BLaER1 (cell line): Measurements from ENCODE around the gene MATCAP1.
A peak's percentile ranks its signal among the peaks of the same experiment; 100 is the strongest.

Experiments used
- H3K27ac ChIP-seq: shearing (Covaris generic); formaldehyde crosslinking; 2 replicates; pipeline ENCODE4 v1.8.1; 2022
- H3K27me3 ChIP-seq: shearing (Covaris generic); formaldehyde crosslinking; 2 replicates; pipeline ENCODE4 v1.8.1; 2022
- H3K36me3 ChIP-seq: shearing (Covaris generic); formaldehyde crosslinking; 2 replicates; pipeline ENCODE4 v1.8.1; 2022
- H3K4me1 ChIP-seq: shearing (Covaris generic); formaldehyde crosslinking; 2 replicates; pipeline ENCODE4 v1.8.1; 2022
- H3K4me2 ChIP-seq: shearing (Covaris generic); formaldehyde crosslinking; 2 replicates; pipeline ENCODE4 v1.8.1; 2022
- H3K4me3 ChIP-seq: shearing (Covaris generic); formaldehyde crosslinking; 2 replicates; pipeline ENCODE4 v1.8.1; 2022
- H3K9ac ChIP-seq: shearing (Covaris generic); formaldehyde crosslinking; 2 replicates; pipeline ENCODE4 v1.8.1; 2022
- H3K9me3 ChIP-seq: shearing (Covaris generic); formaldehyde crosslinking; 2 replicates; pipeline ENCODE4 v1.8.1; 2022
- H4K20me1 ChIP-seq: shearing (Covaris generic); formaldehyde crosslinking; 2 replicates; pipeline ENCODE4 v1.8.1; 2022
- Cebpa-rat ChIP-seq: shearing (Covaris generic); IDR thresholded peaks from 2 replicates; pipeline ENCODE4 v1.8.1; 2022

Gene MATCAP1

DNA sequence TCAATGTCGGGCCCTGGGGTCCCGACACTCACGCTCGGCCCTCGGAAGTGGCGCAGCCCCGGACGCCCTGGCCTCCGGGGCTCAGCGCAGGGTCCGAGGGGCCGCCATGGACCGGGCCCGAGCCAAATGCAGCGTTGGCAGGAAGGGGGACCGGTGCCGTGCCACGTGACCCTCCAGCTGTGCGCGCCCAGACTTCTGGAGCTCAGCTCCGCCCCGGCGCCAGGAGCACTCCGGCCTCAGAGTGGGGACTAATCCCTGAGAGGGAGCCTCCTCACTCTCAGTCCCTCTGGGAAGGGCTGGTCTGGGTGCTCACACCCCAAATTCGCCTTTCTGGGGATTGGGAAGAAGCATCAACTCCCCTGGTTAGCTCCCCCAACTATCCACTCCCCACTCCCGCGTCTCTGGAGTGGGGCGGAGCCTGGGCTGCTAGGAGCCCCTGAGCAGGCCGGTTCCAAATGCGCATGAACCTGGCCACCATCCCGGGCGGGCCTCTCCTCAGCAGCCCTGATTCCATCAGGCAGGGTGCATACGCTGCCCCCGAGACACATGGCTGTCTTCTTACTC, 32.8 kb downstream of the MATCAP1 start, which contains the start of gene B3GNT9:
B3GNT9 (minus strand) TSS at position 166 of the 564 bp plus-strand sequence. CDS start 513 bp downstream, outside the sequence.
- H3K27ac ChIP-seq: no peak within 1 kb of the TSS
- no peak for TF ChIP-seq Cebpa-rat
- peaks cover 48% of the 10 kb centered on the region for H3K27me3 ChIP-seq

GRCh38 chr16:67150047-67150832, 33.5 kb downstream of the MATCAP1 start:
- TF ChIP-seq Cebpa-rat: no peak
- Histone ChIP-seq H3K4me1 (peaks cover 18% of the 10 kb centered on the region), H3K36me3 (peaks cover 59% of the 10 kb centered on the region), H3K4me3 (peak overlapping the region; percentile 68), H3K9me3 (peaks cover 6% of the 10 kb centered on the region; the same call in 1 of the 2 replicates), H3K4me2 (peak overlapping the region; percentile 90), H3K27me3 (peaks cover 44% of the 10 kb centered on the region), H4K20me1 (peaks cover 98% of the 10 kb centered on the region), H3K27ac (no peak overlapping the region), H3K9ac (peak overlapping the region; percentile 48; the same call in 1 of the 2 replicates)

More for the DNA sequence above, 32.8 kb downstream of the MATCAP1 start, which contains the start of gene B3GNT9:
- Histone ChIP-seq H3K9me3 (peaks cover 6% of the 10 kb centered on the region; the same call in 1 of the 2 replicates), H3K9ac (peak within 1 kb of the TSS; percentile 48; the same call in 1 of the 2 replicates), H3K36me3 (peaks cover 52% of the 10 kb centered on the region), H4K20me1 (peaks cover 98% of the 10 kb centered on the region), H3K4me3 (peak within 1 kb of the TSS; percentile 68), H3K4me1 (peaks cover 24% of the 10 kb centered on the region), H3K4me2 (peak within 1 kb of the TSS; percentile 90)

- Histone ChIP-seq H3K4me2 (no peak overlapping the region), H3K4me1 (peaks cover 14% of the 10 kb centered on the region), H3K36me3 (peaks cover 64% of the 10 kb centered on the region), H3K27ac (no peak overlapping the region), H3K4me3 (no peak overlapping the region), H3K9ac (no peak overlapping the region), H3K9me3 (peaks cover 6% of the 10 kb centered on the region; the same call in 1 of the 2 replicates), H4K20me1 (peaks cover 98% of the 10 kb centered on the region), H3K27me3 (peaks cover 41% of the 10 kb centered on the region)
- no peak for TF ChIP-seq Cebpa-rat
Observed at GRCh38 chr16:67149276-67150046, 34.3 kb downstream of the MATCAP1 start.

DNA sequence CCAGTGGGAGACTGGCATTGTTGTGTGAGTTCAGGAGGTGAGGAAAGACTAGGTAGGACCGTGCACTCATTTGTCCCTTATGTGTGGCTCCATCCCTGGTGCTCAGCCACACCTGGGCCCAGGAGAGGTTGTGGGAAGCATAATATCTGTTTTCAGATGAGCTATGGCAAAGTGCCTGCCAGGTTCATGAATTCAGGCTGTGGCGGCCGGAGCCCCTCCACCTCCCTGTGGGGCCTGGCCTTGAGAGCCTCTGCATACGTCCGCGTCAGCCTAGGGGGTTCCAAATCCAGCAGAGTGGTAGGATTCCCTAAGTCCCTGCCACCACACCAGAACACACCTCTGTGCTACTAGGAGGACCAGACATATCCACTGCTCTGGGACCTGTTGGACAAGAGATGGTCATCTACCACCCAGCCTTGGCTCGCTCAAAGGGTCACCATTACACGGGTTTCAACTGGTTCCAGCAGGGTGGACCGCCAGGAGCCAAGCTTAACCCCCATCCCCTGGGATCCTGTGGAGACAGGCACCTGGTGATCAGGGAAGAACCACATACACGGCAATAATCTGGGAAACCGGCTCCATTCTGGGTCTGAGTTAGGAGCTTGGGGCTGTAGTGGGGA, 35.0 kb downstream of the MATCAP1 start:
- Histone ChIP-seq H3K9me3 (peaks cover 6% of the 10 kb centered on the region; the same call in 1 of the 2 replicates), H3K4me2 (no peak overlapping the region), H3K4me1 (peaks cover 14% of the 10 kb centered on the region), H4K20me1 (peaks cover 92% of the 10 kb centered on the region), H3K9ac (no peak overlapping the region), H3K27ac (no peak overlapping the region), H3K27me3 (peaks cover 41% of the 10 kb centered on the region), H3K4me3 (no peak overlapping the region), H3K36me3 (peaks cover 66% of the 10 kb centered on the region)
- TF ChIP-seq Cebpa-rat: no peak

DNA sequence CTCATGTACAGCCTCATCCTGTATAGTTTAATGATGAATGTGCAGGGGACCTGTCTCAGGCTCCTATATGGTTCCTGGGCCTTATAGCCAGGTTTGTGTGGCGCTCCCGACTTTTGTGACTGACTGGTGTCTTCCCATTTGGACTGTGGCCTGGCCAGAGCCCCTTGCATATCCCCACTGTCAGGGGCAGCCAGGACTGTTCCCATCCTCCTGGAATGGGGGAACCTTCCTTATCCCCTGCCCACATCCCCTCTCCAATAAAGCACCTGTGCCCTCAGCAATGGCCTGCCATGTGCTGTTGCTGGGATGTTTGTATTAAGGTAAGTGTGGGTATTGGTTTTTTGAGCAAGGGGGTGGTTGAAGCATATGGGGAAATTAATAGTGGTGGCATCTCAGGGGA, 35.5 kb downstream of the MATCAP1 start:
- Histone ChIP-seq H3K27ac (no peak overlapping the region), H3K9ac (no peak overlapping the region), H3K4me3 (no peak overlapping the region), H3K36me3 (peaks cover 72% of the 10 kb centered on the region), H3K4me1 (peaks cover 14% of the 10 kb centered on the region), H3K9me3 (peaks cover 6% of the 10 kb centered on the region; the same call in 1 of the 2 replicates), H4K20me1 (peaks cover 88% of the 10 kb centered on the region), H3K27me3 (peaks cover 41% of the 10 kb centered on the region), H3K4me2 (no peak overlapping the region)
- no peak for TF ChIP-seq Cebpa-rat

GRCh38 chr16:67147437-67148140, 36.2 kb downstream of the MATCAP1 start:
- H3K4me1 ChIP-seq: peaks cover 14% of the 10 kb centered on the region
- no peak for TF ChIP-seq Cebpa-rat
- H3K36me3 ChIP-seq: peaks cover 78% of the 10 kb centered on the region
- H3K4me2 ChIP-seq: no peak overlapping the region
- H3K4me3 ChIP-seq: no peak overlapping the region
- H4K20me1 ChIP-seq: peaks cover 82% of the 10 kb centered on the region
- H3K9ac ChIP-seq: no peak overlapping the region
- no peak overlapping the region for H3K27ac ChIP-seq
- H3K27me3 ChIP-seq: peaks cover 40% of the 10 kb centered on the region
- H3K9me3 ChIP-seq: peaks cover 6% of the 10 kb centered on the region; the same call in 1 of the 2 replicates

GRCh38 chr16:67146523-67147357, 37.0 kb downstream of the MATCAP1 start:
- Histone ChIP-seq H3K4me3 (no peak overlapping the region), H3K4me1 (peaks cover 14% of the 10 kb centered on the region), H4K20me1 (peaks cover 73% of the 10 kb centered on the region), H3K27ac (no peak overlapping the region), H3K36me3 (peaks cover 87% of the 10 kb centered on the region), H3K9me3 (peaks cover 6% of the 10 kb centered on the region; the same call in 1 of the 2 replicates), H3K27me3 (peaks cover 31% of the 10 kb centered on the region), H3K4me2 (no peak overlapping the region), H3K9ac (no peak overlapping the region)
- TF ChIP-seq Cebpa-rat: no peak

DNA sequence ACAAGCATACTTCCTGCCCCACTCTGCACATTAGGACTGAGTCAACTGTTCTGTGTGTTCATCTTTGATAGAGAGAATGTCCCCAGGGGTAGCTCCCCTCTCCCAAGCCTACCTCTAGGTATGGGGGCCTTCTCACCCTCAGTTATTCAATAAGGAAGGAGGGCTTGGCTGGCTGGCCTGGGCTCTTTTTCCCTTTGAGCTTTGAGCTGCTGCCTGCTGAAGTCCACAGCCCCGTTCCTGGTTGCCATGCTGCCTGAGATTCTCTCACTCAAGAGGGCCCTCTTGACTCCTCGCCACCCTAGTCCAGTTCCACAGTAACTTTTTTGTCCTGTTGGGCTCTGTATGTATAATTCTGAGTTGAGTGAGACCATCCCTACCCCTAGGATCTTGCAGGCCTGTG, 38.0 kb downstream of the MATCAP1 start:
- Histone ChIP-seq H3K27ac (no peak overlapping the region), H3K4me1 (peaks cover 8% of the 10 kb centered on the region), H3K4me2 (no peak overlapping the region), H3K4me3 (no peak overlapping the region), H3K9ac (no peak overlapping the region), H3K27me3 (peaks cover 21% of the 10 kb centered on the region), H3K9me3 (peaks cover 6% of the 10 kb centered on the region; the same call in 1 of the 2 replicates), H3K36me3 (peaks cover 96% of the 10 kb centered on the region), H4K20me1 (peaks cover 63% of the 10 kb centered on the region)
- TF ChIP-seq Cebpa-rat: no peak
